HepG2 (cell line): ENCODE data around the gene OPA3. TPM values are rescaled to one million over a fixed set of nuclear protein-coding genes. Genes with fewer than 3 reads are reported as not detected.

Experiments used
- ARNT ChIP-seq: fragments of 450-650 bp; IDR thresholded peaks from 2 replicates; pipeline ENCODE4 v1.6.1; 2017
- EED ChIP-seq: sonication (generic); formaldehyde crosslinking; IDR thresholded peaks from 2 replicates; pipeline ENCODE4 v1.5.0; 2020; ENCODE audit warnings: mild to moderate bottlenecking, missing genetic modification reagents
- FOXA3 ChIP-seq: IDR thresholded peaks from 2 replicates; pipeline ENCODE4 v1.6.1; 2016; ENCODE audit warnings: missing genetic modification reagents, missing compliant biosample characterization
- MED1 ChIP-seq: sonication (generic); formaldehyde crosslinking; IDR thresholded peaks from 2 replicates; pipeline ENCODE4 v1.4.0; 2020; ENCODE audit warnings: missing genetic modification reagents
- SAP130 ChIP-seq: IDR thresholded peaks from 2 replicates; pipeline ENCODE4 v1.6.1; 2016; ENCODE audit warnings: low read depth
- ZNF121 ChIP-seq: sonication (generic); formaldehyde crosslinking; IDR thresholded peaks from 2 replicates; pipeline ENCODE4 v1.5.0; 2020; ENCODE audit warnings: mild to moderate bottlenecking, missing genetic modification reagents
- ZNF136 ChIP-seq: sonication (generic); formaldehyde crosslinking; IDR thresholded peaks from 2 replicates; pipeline ENCODE4 v1.8.1; 2022; ENCODE audit warnings: low read depth, mild to moderate bottlenecking, moderate library complexity, missing genetic modification reagents
- ZNF547 ChIP-seq: sonication (generic); formaldehyde crosslinking; IDR thresholded peaks from 2 replicates; pipeline ENCODE4 v1.5.1; 2020; ENCODE audit warnings: mild to moderate bottlenecking, missing genetic modification reagents
- ZNF598 ChIP-seq: sonication (generic); formaldehyde crosslinking; IDR thresholded peaks from 2 replicates; pipeline ENCODE4 v1.5.1; 2020; ENCODE audit warnings: mild to moderate bottlenecking, missing genetic modification reagents, borderline replicate concordance
- ZNF816 ChIP-seq: sonication (generic); formaldehyde crosslinking; IDR thresholded peaks from 2 replicates; pipeline ENCODE4 v1.8.0; 2022; ENCODE audit warnings: missing genetic modification reagents, mild to moderate bottlenecking, borderline replicate concordance
- polyA plus RNA-seq, 8 experiments: library from polyadenylated mRNA; depleted of rRNA in 3 of 8; stranded (reverse) in 7 of 8; unstranded in 1 of 8; fragments of >200 nt; fragmentation: Illumina TruSeq in 4 of 8; extraction: Trizol in 4 of 8; gene quantifications; 2 replicates each; pipeline versions ENCODE4 v1.2.1 to v1.2.3, GENCODE V29; 2011 to 2016; ENCODE audit warnings: low read depth in 4 of 8, missing spikeins in 1 of 8, mixed read lengths in 1 of 8; ENCODE audit not compliant: insufficient read depth in 1 of 8
- total RNA-seq, 5 experiments: library from RNA; depleted of rRNA; stranded (reverse); fragments of >200 nt; fragmentation: Illumina TruSeq; extraction: Trizol; gene quantifications; 2 replicates each; pipeline ENCODE4 v1.2.3, GENCODE V29; 2016; ENCODE audit warnings: low read depth in 1 of 5
- TF ChIP-seq, protein P1 (sequence below): sonication (generic); formaldehyde crosslinking; IDR thresholded peaks from 2 replicates; pipeline ENCODE4 v1.4.0; 2020; ENCODE audit warnings: low read depth, mild to moderate bottlenecking, missing genetic modification reagents
- TF ChIP-seq, protein P2 (sequence below): sonication (generic); formaldehyde crosslinking; IDR thresholded peaks from 2 replicates; pipeline ENCODE4 v1.8.0; 2022; ENCODE audit warnings: mild to moderate bottlenecking, missing genetic modification reagents, moderate library complexity
- TF ChIP-seq, protein P3 (sequence below): sonication (generic); formaldehyde crosslinking; IDR thresholded peaks from 2 replicates; pipeline ENCODE4 v1.4.0; 2020; ENCODE audit warnings: missing genetic modification reagents
- TF ChIP-seq, protein P4 (sequence below): sonication (generic); formaldehyde crosslinking; IDR thresholded peaks from 2 replicates; pipeline ENCODE4 v1.4.0; 2020; ENCODE audit warnings: missing genetic modification reagents
- TF ChIP-seq, protein P5 (sequence below): sonication (generic); formaldehyde crosslinking; IDR thresholded peaks from 2 replicates; pipeline ENCODE4 v1.4.0; 2020; ENCODE audit warnings: missing genetic modification reagents
- TF ChIP-seq, protein P6 (sequence below): IDR thresholded peaks from 2 replicates; pipeline ENCODE4 v1.6.1; 2016; ENCODE audit warnings: low read depth

The OPA3 gene
- total and polyA plus RNA-seq, 2 of the 13 experiments (the other 11 are each of a cell fraction or from before 2014, with no cell fraction given) = 8.3 to 17.7 TPM

DNA sequence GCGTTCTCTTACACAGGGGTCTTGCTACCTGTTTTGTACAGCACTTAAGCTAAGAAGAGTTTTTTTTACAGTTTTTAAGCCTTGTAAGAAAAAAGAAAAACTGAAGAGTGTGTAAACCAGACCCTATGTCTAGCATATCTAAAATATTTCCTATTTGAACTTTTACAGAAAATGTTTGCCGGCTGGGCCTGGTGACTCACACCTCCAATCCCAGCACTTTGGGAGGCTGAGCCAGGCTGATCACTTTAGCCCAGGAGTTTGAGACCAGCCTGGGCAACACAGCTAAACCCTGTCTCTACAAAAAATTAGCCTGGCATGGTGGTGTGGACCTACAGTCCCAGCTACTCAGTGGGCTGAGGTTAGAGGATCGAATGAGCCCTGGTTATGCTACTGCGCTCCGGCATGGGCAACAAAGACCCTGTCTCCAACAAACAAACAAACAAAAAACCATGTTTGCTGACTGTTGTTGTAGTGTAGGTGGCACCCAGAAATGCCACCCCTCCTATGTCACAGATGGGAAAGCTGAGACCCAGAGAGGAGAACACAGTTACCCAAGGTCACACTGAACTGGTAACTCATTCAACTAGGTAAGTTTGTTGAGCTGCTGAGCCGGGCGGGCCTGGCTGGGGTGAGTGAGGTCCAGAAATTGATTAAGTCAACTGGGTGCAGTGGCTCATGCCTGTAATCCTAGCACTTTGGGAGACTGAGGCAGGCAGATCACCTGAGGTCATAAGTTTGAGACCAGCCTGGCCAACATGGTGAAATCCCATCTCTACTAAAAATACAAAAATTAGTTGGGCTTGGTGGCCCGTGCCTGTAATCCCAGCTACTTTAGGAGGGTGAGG lies 79.2 kb downstream of the OPA3 start (continued):
- TF ChIP-seq, protein P1, sequence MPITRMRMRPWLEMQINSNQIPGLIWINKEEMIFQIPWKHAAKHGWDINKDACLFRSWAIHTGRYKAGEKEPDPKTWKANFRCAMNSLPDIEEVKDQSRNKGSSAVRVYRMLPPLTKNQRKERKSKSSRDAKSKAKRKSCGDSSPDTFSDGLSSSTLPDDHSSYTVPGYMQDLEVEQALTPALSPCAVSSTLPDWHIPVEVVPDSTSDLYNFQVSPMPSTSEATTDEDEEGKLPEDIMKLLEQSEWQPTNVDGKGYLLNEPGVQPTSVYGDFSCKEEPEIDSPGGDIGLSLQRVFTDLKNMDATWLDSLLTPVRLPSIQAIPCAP (CRISPR knock-in tag) = no peak
- TF ChIP-seq ZNF121 = peak; percentile 62; the same call in 1 of the 2 replicates
- TF ChIP-seq, protein P2, sequence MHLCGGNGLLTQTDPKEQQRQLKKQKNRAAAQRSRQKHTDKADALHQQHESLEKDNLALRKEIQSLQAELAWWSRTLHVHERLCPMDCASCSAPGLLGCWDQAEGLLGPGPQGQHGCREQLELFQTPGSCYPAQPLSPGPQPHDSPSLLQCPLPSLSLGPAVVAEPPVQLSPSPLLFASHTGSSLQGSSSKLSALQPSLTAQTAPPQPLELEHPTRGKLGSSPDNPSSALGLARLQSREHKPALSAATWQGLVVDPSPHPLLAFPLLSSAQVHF (CRISPR knock-in tag) = no peak
- 0 out of 2 replicates have a peak, but pooled peaks have one; percentile 19 for TF ChIP-seq FOXA3 (CRISPR knock-in tag)
- no peak for TF ChIP-seq EED (CRISPR knock-in tag)
- TF ChIP-seq MED1 = peak; percentile 10; the same call in 1 of the 2 replicates
- 0 out of 2 replicates have a peak, but pooled peaks have one; percentile 58 for TF ChIP-seq ZNF816
- TF ChIP-seq ZNF598 = 0 out of 2 replicates have a peak, but pooled peaks have one; percentile 11
- TF ChIP-seq SAP130 (CRISPR knock-in tag) = peak; percentile 35; the same call in 1 of the 2 replicates
- TF ChIP-seq, protein P3, sequence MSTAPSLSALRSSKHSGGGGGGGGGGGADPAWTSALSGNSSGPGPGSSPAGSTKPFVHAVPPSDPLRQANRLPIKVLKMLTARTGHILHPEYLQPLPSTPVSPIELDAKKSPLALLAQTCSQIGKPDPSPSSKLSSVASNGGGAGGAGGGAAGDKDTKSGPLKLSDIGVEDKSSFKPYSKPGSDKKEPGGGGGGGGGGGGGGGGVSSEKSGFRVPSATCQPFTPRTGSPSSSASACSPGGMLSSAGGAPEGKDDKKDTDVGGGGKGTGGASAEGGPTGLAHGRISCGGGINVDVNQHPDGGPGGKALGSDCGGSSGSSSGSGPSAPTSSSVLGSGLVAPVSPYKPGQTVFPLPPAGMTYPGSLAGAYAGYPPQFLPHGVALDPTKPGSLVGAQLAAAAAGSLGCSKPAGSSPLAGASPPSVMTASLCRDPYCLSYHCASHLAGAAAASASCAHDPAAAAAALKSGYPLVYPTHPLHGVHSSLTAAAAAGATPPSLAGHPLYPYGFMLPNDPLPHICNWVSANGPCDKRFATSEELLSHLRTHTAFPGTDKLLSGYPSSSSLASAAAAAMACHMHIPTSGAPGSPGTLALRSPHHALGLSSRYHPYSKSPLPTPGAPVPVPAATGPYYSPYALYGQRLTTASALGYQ = 0 out of 2 replicates have a peak, but pooled peaks have one; percentile 20
- TF ChIP-seq, protein P4, sequence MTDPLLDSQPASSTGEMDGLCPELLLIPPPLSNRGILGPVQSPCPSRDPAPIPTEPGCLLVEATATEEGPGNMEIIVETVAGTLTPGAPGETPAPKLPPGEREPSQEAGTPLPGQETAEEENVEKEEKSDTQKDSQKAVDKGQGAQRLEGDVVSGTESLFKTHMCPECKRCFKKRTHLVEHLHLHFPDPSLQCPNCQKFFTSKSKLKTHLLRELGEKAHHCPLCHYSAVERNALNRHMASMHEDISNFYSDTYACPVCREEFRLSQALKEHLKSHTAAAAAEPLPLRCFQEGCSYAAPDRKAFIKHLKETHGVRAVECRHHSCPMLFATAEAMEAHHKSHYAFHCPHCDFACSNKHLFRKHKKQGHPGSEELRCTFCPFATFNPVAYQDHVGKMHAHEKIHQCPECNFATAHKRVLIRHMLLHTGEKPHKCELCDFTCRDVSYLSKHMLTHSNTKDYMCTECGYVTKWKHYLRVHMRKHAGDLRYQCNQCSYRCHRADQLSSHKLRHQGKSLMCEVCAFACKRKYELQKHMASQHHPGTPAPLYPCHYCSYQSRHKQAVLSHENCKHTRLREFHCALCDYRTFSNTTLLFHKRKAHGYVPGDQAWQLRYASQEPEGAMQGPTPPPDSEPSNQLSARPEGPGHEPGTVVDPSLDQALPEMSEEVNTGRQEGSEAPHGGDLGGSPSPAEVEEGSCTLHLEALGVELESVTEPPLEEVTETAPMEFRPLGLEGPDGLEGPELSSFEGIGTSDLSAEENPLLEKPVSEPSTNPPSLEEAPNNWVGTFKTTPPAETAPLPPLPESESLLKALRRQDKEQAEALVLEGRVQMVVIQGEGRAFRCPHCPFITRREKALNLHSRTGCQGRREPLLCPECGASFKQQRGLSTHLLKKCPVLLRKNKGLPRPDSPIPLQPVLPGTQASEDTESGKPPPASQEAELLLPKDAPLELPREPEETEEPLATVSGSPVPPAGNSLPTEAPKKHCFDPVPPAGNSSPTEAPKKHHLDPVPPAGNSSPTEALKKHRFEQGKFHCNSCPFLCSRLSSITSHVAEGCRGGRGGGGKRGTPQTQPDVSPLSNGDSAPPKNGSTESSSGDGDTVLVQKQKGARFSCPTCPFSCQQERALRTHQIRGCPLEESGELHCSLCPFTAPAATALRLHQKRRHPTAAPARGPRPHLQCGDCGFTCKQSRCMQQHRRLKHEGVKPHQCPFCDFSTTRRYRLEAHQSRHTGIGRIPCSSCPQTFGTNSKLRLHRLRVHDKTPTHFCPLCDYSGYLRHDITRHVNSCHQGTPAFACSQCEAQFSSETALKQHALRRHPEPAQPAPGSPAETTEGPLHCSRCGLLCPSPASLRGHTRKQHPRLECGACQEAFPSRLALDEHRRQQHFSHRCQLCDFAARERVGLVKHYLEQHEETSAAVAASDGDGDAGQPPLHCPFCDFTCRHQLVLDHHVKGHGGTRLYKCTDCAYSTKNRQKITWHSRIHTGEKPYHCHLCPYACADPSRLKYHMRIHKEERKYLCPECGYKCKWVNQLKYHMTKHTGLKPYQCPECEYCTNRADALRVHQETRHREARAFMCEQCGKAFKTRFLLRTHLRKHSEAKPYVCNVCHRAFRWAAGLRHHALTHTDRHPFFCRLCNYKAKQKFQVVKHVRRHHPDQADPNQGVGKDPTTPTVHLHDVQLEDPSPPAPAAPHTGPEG = no peak
- TF ChIP-seq ARNT = no peak
- TF ChIP-seq, protein P5, sequence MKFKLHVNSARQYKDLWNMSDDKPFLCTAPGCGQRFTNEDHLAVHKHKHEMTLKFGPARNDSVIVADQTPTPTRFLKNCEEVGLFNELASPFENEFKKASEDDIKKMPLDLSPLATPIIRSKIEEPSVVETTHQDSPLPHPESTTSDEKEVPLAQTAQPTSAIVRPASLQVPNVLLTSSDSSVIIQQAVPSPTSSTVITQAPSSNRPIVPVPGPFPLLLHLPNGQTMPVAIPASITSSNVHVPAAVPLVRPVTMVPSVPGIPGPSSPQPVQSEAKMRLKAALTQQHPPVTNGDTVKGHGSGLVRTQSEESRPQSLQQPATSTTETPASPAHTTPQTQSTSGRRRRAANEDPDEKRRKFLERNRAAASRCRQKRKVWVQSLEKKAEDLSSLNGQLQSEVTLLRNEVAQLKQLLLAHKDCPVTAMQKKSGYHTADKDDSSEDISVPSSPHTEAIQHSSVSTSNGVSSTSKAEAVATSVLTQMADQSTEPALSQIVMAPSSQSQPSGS (CRISPR knock-in tag) = 0 out of 2 replicates have a peak, but pooled peaks have one; percentile 14
- TF ChIP-seq ZNF547 (CRISPR knock-in tag) = no peak
- TF ChIP-seq ZNF136 (CRISPR knock-in tag) = 0 out of 2 replicates have a peak, but pooled peaks have one; percentile 28
- TF ChIP-seq, protein P6, sequence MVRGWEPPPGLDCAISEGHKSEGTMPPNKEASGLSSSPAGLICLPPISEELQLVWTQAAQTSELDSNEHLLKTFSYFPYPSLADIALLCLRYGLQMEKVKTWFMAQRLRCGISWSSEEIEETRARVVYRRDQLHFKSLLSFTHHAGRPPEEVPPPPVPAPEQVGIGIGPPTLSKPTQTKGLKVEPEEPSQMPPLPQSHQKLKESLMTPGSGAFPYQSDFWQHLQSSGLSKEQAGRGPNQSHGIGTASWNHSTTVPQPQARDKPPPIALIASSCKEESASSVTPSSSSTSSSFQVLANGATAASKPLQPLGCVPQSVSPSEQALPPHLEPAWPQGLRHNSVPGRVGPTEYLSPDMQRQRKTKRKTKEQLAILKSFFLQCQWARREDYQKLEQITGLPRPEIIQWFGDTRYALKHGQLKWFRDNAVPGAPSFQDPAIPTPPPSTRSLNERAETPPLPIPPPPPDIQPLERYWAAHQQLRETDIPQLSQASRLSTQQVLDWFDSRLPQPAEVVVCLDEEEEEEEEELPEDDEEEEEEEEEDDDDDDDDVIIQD (CRISPR knock-in tag) = no peak
